H9 (cell line): ENCODE results near the gene ALDH2. TPM values are rescaled to one million over a fixed set of nuclear protein-coding genes. Genes with fewer than 3 reads are reported as not detected.

Experiments
- DNase-seq: peaks from one replicate; pipeline ENCODE4 v3.0.0-alpha.2; 2017
- H2AFZ ChIP-seq: one replicate; pipeline ENCODE4 v1.6.1; 2013; ENCODE audit warnings: mild to moderate bottlenecking, low read length, control low read depth, moderate library complexity
- H2AK5ac ChIP-seq: 2 replicates; pipeline ENCODE4 v1.6.1; 2013; ENCODE audit warnings: low read length, control low read depth, mixed read lengths; ENCODE audit not compliant: insufficient read length
- H2BK120ac ChIP-seq: one replicate; pipeline ENCODE4 v1.6.1; 2013; ENCODE audit warnings: low read depth, mild to moderate bottlenecking, low read length, control low read depth, inconsistent platforms; ENCODE audit not compliant: poor library complexity, severe bottlenecking
- H2BK12ac ChIP-seq: 2 replicates; pipeline ENCODE4 v1.6.1; 2013; ENCODE audit warnings: low read length, control low read depth, mixed read lengths, low read depth; ENCODE audit not compliant: insufficient read length
- H2BK15ac ChIP-seq: 2 replicates; pipeline ENCODE4 v1.6.1; 2013; ENCODE audit warnings: low read depth, low read length, control low read depth
- H2BK20ac ChIP-seq: one replicate; pipeline ENCODE4 v1.6.1; 2013; ENCODE audit warnings: low read depth, mild to moderate bottlenecking, low read length, control low read depth, inconsistent platforms; ENCODE audit not compliant: poor library complexity, severe bottlenecking
- H2BK5ac ChIP-seq: 2 replicates; pipeline ENCODE4 v1.6.1; 2013; ENCODE audit warnings: low read length, control low read depth, mixed read lengths; ENCODE audit not compliant: insufficient read length
- H3K14ac ChIP-seq: 2 replicates; pipeline ENCODE4 v1.6.1; 2013; ENCODE audit warnings: low read length, control low read depth; ENCODE audit not compliant: insufficient read depth
- H3K18ac ChIP-seq: 2 replicates; pipeline ENCODE4 v1.6.1; 2013; ENCODE audit warnings: low read depth, mild to moderate bottlenecking, mixed read lengths, low read length, control low read depth; ENCODE audit not compliant: insufficient read length
- H3K23ac ChIP-seq: 2 replicates; pipeline ENCODE4 v1.6.1; 2013; ENCODE audit warnings: low read length, control low read depth, mixed read lengths, low read depth; ENCODE audit not compliant: insufficient read length
- H3K23me2 ChIP-seq: 2 replicates; pipeline ENCODE4 v1.6.1; 2013; ENCODE audit warnings: low read depth, mild to moderate bottlenecking, mixed read lengths, low read length, control low read depth; ENCODE audit not compliant: insufficient read length, poor library complexity, severe bottlenecking
- H3K27ac ChIP-seq: 2 replicates; pipeline ENCODE4 v1.5.1; 2013; ENCODE audit warnings: low read length, control low read depth, mixed read lengths, low read depth; ENCODE audit not compliant: insufficient read length
- H3K27me3 ChIP-seq: 2 replicates; pipeline ENCODE4 v1.6.1; 2013; ENCODE audit warnings: low read length, control low read depth, inconsistent platforms; ENCODE audit not compliant: insufficient read depth
- H3K4ac ChIP-seq: 2 replicates; pipeline ENCODE4 v1.6.1; 2013; ENCODE audit warnings: low read depth, mild to moderate bottlenecking, control low read depth, inconsistent platforms, low read length, moderate library complexity
- H3K4me1 ChIP-seq: 2 replicates; pipeline ENCODE4 v1.6.1; 2013; ENCODE audit warnings: low read length, control low read depth, inconsistent platforms; ENCODE audit not compliant: insufficient read depth
- H3K4me2 ChIP-seq: 2 replicates; pipeline ENCODE4 v1.6.1; 2013; ENCODE audit warnings: low read length, control low read depth, mixed read lengths; ENCODE audit not compliant: insufficient read length, insufficient read depth
- H3K56ac ChIP-seq: 2 replicates; pipeline ENCODE4 v1.6.1; 2013; ENCODE audit warnings: low read depth, mild to moderate bottlenecking, mixed read lengths, low read length, control low read depth; ENCODE audit not compliant: insufficient read length
- H3K79me1 ChIP-seq: 2 replicates; pipeline ENCODE4 v1.6.1; 2013; ENCODE audit warnings: low read depth, mild to moderate bottlenecking, moderate library complexity, low read length, control low read depth, inconsistent platforms; ENCODE audit not compliant: insufficient read depth, poor library complexity, severe bottlenecking
- H3K79me2 ChIP-seq: 2 replicates; pipeline ENCODE4 v1.6.1; 2013; ENCODE audit warnings: low read length, control low read depth, inconsistent platforms; ENCODE audit not compliant: insufficient read depth
- H3K9ac ChIP-seq: 2 replicates; pipeline ENCODE4 v1.6.1; 2013; ENCODE audit warnings: low read length, control low read depth, mixed read lengths; ENCODE audit not compliant: insufficient read length; ENCODE audit errors: extremely low read depth
- H3K9me3 ChIP-seq: one replicate; pipeline ENCODE4 v1.6.1; 2013; ENCODE audit warnings: low read depth, low read length, inconsistent platforms; ENCODE audit not compliant: control insufficient read depth
- H3T11ph ChIP-seq: one replicate; pipeline ENCODE4 v1.6.1; 2013; ENCODE audit warnings: mild to moderate bottlenecking, low read length, control low read depth, inconsistent platforms
- H4K20me1 ChIP-seq: one replicate; pipeline ENCODE4 v1.6.1; 2013; ENCODE audit not compliant: control insufficient read depth, insufficient read length, insufficient read depth
- H4K5ac ChIP-seq: 2 replicates; pipeline ENCODE4 v1.6.1; 2013; ENCODE audit warnings: low read depth, mild to moderate bottlenecking, mixed read lengths, low read length, control low read depth; ENCODE audit not compliant: insufficient read length
- H4K8ac ChIP-seq: replicated peaks from 2 replicates; pipeline ENCODE4 v1.6.1; 2013; ENCODE audit warnings: low read length, control low read depth, mixed read lengths, low read depth; ENCODE audit not compliant: insufficient read length
- H4K91ac ChIP-seq: 2 replicates; pipeline ENCODE4 v1.6.1; 2013; ENCODE audit warnings: low read depth, mild to moderate bottlenecking, moderate library complexity, mixed read lengths, low read length, control low read depth; ENCODE audit not compliant: insufficient read length
- H3K27ac Mint-ChIP-seq, 3 experiments: 2 replicates in 2 of 3; 3 replicates in 1 of 3; pipeline ENCODE4 v1.8.0; 2020 to 2021; ENCODE audit warnings: mixed read lengths in 3 of 3, mild to moderate bottlenecking in 1 of 3, moderate library complexity in 1 of 3
- H3K27me3 Mint-ChIP-seq: 2 replicates; pipeline ENCODE4 v1.8.0; 2021; ENCODE audit warnings: low read depth, mild to moderate bottlenecking, moderate library complexity, mixed read lengths
- H3K36me3 Mint-ChIP-seq, 3 experiments: 2 replicates in 2 of 3; 3 replicates in 1 of 3; pipeline ENCODE4 v1.8.0; 2020 to 2021; ENCODE audit warnings: low read depth in 3 of 3, mixed read lengths in 3 of 3; ENCODE audit not compliant: insufficient read depth in 1 of 3
- H3K4me1 Mint-ChIP-seq, 2 experiments: 2 replicates each; pipeline ENCODE4 v1.8.0; 2020; ENCODE audit warnings: mixed read lengths in 2 of 2
- H3K4me3 Mint-ChIP-seq, 2 experiments: 2 replicates in 1 of 2; 3 replicates in 1 of 2; pipeline ENCODE4 v1.8.0; 2020 to 2021; ENCODE audit warnings: mild to moderate bottlenecking in 2 of 2, mixed read lengths in 2 of 2, moderate library complexity in 1 of 2
- H3K9me3 Mint-ChIP-seq, 2 experiments: 2 replicates in 1 of 2; 3 replicates in 1 of 2; pipeline ENCODE4 v1.8.0; 2020; ENCODE audit warnings: mild to moderate bottlenecking in 2 of 2, mixed read lengths in 2 of 2, moderate library complexity in 1 of 2
- CTCF ChIP-seq: fragments of 200-600 bp; sonication (generic); conservative IDR thresholded peaks from 3 replicates; pipeline ENCODE4 v1.8.0; 2021; ENCODE audit warnings: antibody characterized with exemption, mild to moderate bottlenecking
- WGBS: extraction: QIAGEN DNeasy Blood & Tissue Kit; methylation state at CpG from one replicate; pipeline ENCODE4 v1.1.7; 2013; ENCODE audit warnings: missing lambda C conversion rate, low lambda C conversion rate, mixed read lengths; ENCODE audit not compliant: insufficient read length; ENCODE audit errors: extremely low coverage; 5-methylcytosine and 5-hydroxymethylcytosine counted together
- total RNA-seq: library from RNA; stranded (reverse); gene quantifications from 2 replicates; pipeline ENCODE4 v1.2.1, GENCODE V29; 2021

ALDH2 gene
- total RNA-seq, 1 experiment from 2014 or later: 44.0 TPM

- Histone ChIP-seq H3K23ac (no peak overlapping the region), H2BK20ac (no peak overlapping the region), H3K14ac (no peak overlapping the region; the same call in 1 of the 2 replicates), H3K18ac (no peak overlapping the region), H4K91ac (no peak overlapping the region), H2BK15ac (no peak overlapping the region), H2BK120ac (no peak overlapping the region), H3K4ac (no peak overlapping the region), H4K8ac (no peak overlapping the region), H4K5ac (no peak overlapping the region), H3K9me3 (no peaks in the 10 kb centered on the region), H3K4me1 (no peaks in the 10 kb centered on the region), H3K23me2 (no peaks in the 10 kb centered on the region), H3K79me1 (no peaks in the 10 kb centered on the region), H4K20me1 (no peaks in the 10 kb centered on the region), H3K56ac (no peak overlapping the region), H2BK5ac (no peak overlapping the region), H3K4me2 (no peak overlapping the region), H3K27ac (no peak overlapping the region), H2BK12ac (no peak overlapping the region), H3K9ac (no peak overlapping the region), H3K79me2 (no peaks in the 10 kb centered on the region), H3T11ph (no peak overlapping the region), H2AK5ac (no peak overlapping the region), H2AFZ (no peak overlapping the region), H3K27me3 (no peaks in the 10 kb centered on the region)
- Mint-ChIP-seq H3K4me1 (peaks cover 20 to 33% of the 10 kb centered on the region in 2 experiments), H3K9me3 (no peaks in the 10 kb centered on the region), H3K27ac (no peak overlapping the region), H3K36me3 (peaks cover 3 to 10% (median 7%) of the 10 kb centered on the region in 3 experiments; a peak in 3 of 7 replicates), H3K4me3 (no peak overlapping the region), H3K27me3 (no peaks in the 10 kb centered on the region)
- no CpG with 5 or more reads among the region's 7 CpGs for WGBS
- no peak for DNase-seq
- no peak for TF ChIP-seq CTCF
Measured at GRCh38 chr12:111756681-111757080, 10.1 kb upstream of the ALDH2 start.
